HuH-7.5 (cell line): ENCODE results near the gene EXOSC2.

ENCODE experiments used
- DNase-seq: peaks from one replicate; pipeline ENCODE4 v3.0.0; 2011; ENCODE audit warnings: low spot score

EXOSC2 gene

DNA sequence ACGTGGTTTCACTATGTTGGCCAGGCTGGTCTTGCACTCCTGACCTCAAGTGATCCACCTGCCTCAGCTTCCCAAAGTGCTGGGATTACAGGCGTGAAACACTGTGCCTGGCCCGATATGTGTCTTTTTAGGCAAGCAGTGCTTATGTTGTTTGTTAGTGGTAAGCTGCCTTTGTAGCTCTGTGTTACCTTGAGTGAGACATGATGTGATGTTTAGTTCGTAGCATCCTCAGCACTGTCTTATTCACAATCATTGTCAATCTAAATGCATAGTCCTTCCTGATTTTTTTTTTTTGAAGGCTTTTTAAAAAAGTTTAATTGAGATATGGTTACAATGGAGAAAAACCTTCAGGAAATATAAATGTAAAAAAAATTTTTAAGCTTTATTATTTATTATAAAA, 45.5 kb downstream of the EXOSC2 start:
- no peak for DNase-seq

DNA sequence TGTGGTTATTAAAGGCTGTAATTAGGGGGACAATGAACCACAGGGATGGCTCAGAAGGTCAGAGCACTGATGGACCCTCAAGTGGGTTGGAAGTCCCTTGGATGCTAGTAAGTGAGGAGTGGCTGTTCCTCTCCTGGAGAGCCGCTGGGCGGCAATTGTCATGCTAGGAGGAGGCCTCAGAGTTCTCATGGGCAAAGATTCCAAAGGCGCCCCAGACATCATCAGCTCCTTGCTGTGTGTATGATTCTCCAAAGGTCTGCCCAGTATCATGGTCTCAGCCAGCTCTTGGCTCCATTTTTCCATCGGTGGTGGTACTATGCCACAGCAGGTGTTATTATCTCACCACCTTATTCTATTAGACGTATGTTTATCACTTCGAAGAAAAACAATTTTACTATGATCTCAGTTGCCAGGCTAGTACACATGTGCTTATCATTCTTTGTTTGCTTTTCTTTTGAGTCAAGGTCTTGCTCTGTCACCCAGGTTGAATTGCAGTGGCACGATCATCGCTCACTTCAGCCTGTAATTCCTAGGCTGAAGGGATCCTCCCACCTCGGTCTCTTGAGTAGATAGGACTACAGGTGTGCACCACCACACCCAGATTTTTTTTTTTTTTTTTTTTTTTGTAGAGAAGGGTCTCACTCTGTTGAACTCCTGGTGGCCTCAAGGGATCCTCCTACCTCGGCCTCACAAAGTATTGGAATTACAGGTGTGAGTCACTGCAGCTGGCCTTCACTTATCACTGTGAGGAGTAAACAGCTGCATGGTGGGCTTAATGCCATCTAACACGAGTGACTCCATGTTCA, 46.8 kb downstream of the EXOSC2 start:
- DNase-seq = no peak

DNA sequence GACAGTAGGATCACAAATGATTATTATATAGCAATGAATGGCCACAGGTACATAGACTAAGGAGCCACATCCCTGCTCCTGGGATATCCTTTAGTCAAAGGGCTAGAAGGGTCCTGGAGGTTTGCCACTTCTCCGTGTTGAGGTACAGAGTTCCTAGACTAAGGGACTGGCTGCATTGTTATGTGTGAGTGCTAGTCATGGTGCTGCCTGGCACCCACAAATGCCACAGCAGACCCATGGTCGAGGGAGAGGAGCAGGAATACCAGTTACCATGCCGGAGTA, 47.4 kb downstream of the EXOSC2 start:
- no peak for DNase-seq

DNA sequence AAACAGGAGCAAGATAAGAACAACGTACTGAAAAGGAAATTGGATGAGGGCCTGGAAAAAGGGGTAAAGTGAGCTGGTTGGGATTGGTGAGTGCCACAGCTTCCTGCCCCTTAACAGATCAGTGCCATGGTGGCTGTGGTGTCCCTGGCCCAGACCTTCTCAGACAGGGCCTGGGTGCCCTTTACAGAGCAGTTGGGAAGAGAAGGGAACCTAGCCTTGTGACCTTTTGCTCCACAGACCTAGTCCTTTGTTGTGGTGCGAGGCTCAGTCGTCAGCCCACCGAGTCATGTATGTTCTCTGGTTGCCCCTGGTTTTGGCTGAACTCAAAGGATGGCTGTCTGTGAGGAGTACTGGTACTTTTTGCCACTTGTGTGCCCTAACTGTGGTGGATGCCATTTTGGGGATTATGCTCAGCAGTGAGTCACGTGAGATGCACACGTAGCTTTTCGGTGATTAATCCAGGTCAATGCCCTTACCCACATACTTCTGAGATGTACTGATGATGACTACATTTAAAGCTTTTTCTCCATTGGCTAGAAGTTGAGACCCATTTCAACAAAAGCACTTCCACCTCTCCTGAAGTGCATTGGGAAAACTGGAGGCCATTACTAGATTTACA, 48.4 kb downstream of the EXOSC2 start:
- no peak for DNase-seq

DNA sequence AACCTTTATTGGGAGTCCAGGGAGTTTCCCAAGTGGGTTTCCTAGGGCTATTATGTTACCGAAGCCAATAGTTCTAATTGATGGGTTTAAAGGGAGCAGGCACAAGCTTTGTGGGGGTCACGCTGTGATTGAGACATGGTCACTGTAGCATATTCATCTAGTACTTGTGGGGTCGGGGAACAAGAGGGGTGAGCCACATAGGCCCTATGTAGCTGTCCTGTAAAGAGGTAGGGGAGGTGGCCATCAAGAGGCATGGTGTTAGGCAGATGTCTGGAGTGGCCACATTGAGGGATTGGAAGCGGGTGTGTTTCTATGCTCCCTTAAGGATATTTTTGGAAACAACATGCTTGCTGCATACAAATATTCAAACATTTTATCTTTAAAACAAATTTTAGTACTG, 50.1 kb downstream of the EXOSC2 start:
- DNase-seq = no peak

DNA sequence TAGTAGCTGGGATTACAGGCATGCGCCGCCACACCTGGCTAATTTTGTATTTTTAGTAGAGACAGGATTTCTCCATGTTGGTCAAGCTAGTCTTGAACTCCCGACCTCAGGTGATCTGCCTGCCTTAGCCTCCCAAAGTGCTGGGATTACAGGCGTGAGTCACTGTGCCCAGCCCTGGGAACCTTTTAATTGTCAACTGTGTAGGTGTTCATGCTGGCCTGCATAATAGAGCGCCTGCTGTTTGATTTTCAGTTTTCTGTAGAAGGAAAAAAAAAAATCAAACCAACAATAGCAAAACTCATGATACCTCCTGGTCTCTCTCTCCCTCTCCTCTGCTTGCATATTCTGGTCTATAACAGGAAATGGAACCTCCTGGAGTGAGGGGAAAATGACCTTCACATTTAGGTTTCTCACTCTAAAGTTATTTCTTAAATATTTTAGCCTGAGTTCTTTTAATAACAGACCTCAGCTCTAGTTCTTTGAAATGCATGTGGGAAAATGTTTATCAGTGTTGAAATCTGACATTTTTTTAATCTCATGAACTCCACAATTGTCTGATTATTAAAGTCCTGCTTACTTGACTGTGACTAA, 51.7 kb downstream of the EXOSC2 start:
- no peak for DNase-seq

DNA sequence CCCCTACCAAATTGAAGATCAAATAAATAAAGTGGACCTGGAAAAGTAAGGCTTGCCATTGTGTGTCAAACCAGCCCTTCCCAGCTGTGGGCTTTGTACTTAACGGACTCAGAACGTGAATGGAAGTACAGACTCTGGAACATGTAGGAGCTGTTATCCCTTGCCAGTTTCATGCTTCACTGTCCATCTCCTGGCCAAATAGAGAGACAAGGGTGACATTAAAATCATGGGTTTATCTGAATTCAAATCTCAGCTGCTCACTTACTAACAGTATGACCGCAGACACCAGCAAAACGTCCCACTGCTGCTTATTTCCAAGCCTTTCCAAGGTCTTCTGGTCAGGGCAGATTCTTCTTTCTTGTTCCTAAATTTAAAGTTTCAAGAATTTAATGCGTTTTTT, 52.2 kb downstream of the EXOSC2 start:
- no peak for DNase-seq

DNA sequence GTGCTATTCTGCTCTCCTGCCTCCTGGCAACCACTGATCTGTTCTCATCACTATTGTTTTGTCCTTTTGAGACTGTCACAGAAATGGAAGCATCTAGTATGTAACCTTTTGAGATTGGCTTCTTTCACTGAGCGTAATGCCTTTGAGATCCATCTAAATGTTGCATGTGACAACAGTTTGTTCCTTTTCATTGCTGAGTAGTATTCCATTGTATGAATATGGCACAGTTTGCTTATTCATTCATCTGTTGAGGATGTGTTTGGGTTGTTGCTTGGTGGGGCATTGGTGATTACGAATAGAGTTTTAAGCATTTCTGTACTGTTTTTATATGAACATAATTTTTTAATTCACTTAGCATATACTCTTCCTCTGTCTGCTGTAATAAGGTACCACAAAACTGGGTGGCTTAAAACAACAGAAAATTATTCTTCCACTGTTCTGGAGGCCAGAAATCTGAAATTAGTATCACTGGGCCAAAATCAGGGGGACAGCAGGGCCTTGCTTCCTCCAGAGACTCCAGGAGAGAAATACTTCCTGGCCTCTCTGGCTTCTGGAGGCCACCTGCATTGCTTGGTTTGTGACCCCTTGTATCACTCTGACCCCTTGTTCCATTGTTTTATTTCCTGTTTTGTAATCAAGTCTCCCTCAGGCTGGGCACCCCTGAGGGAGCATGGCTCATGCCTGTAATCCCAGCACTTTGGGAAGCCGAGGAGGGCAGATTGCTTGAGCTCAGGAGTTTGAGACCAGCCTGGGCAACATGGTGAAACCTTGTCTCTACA, 53.0 kb downstream of the EXOSC2 start:
- DNase-seq = no peak

DNA sequence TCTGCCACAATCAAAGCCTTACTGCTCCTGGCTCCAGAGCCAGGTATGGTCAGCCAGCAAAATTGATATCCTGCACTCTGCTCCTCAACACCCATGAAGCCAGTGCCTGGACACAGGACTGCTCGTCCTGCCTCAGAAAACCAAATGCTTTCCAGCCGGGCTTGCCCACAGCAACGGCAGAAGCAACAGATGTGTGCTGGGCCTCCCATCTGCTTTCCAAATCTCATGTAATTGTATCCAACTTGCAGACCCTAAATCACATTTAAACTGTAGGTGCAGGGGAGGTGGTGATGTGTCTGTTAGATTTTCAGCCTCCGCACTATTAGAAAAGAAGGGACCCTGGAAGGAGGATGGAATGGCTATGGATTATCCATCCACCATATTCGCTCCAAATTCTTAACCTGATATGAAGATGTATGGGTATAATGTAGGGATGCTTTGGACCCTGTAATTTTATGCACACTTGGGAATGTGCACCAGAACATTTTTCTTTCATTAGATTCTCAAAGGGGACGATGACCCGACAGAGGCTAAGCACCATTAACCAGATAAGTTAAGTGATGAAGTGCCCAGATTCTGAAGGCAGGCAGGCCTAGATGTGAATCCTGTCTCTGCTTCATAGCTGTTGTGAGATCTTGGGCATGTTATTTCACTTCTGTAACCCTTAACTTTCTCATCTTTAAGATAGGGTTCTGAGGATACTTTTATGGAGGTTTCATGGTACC, 58.2 kb downstream of the EXOSC2 start:
- no peak for DNase-seq
